Measurements from ENCODE around the gene MSI2.

The MSI2 gene

GRCh38 chr17:57269052-57269451 is 12.7 kb downstream of the MSI2 start:
- TF ChIP-seq CTCF (IDR thresholded peaks at IDR 0.05; ENCODE audit: control insufficient read depth, extremely low read depth, insufficient read depth), result no peak
- no peak overlapping the region for H3K4me3 ChIP-seq (ENCODE audit: low read depth, low read length)
- no peak for DNase-seq (ENCODE audit: low read depth)

- DNase-seq (ENCODE audit: low read depth), result no peak
- TF ChIP-seq CTCF (IDR thresholded peaks at IDR 0.05; ENCODE audit: control insufficient read depth, extremely low read depth, insufficient read depth), result no peak
- no peak overlapping the region for H3K4me3 ChIP-seq (ENCODE audit: low read depth, low read length)
Measured at GRCh38 chr17:57269598-57270255, 13.4 kb downstream of the MSI2 start.

GRCh38 chr17:57270801-57271245 is 14.5 kb downstream of the MSI2 start:
- H3K4me3 ChIP-seq (ENCODE audit: low read depth, low read length), result no peak overlapping the region
- DNase-seq (ENCODE audit: low read depth), result no peak
- TF ChIP-seq CTCF (IDR thresholded peaks at IDR 0.05; ENCODE audit: control insufficient read depth, extremely low read depth, insufficient read depth), result no peak

- TF ChIP-seq CTCF (IDR thresholded peaks at IDR 0.05; ENCODE audit: control insufficient read depth, extremely low read depth, insufficient read depth), result no peak
- DNase-seq (ENCODE audit: low read depth), result no peak
- H3K4me3 ChIP-seq (ENCODE audit: low read depth, low read length), result no peak overlapping the region
Measured at GRCh38 chr17:57271821-57272220, 15.5 kb downstream of the MSI2 start.

- no peak overlapping the region for H3K4me3 ChIP-seq (ENCODE audit: low read depth, low read length)
- TF ChIP-seq CTCF (IDR thresholded peaks at IDR 0.05; ENCODE audit: control insufficient read depth, extremely low read depth, insufficient read depth), result no peak
- DNase-seq (ENCODE audit: low read depth), result no peak
Measured at GRCh38 chr17:57273490-57273889, 17.2 kb downstream of the MSI2 start.

GRCh38 chr17:57274162-57274561 is 17.8 kb downstream of the MSI2 start:
- no peak for DNase-seq (ENCODE audit: low read depth)

More at GRCh38 chr17:57274162-57274561, 17.8 kb downstream of the MSI2 start:
- TF ChIP-seq CTCF (IDR thresholded peaks at IDR 0.05; ENCODE audit: control insufficient read depth, extremely low read depth, insufficient read depth), result no peak
- no peak overlapping the region for H3K4me3 ChIP-seq (ENCODE audit: low read depth, low read length)

All from LNCaP clone FGC (cell line).